Measurements from ENCODE around the gene SIRPG.

The SIRPG gene

GRCh38 chr20:1595333-1595732, 62.2 kb downstream of the SIRPG start:
- DNase-seq (ENCODE audit: low spot score): no peak

- no peak for DNase-seq (ENCODE audit: low spot score)
Observed at GRCh38 chr20:1588533-1589460, 68.8 kb downstream of the SIRPG start.

GRCh38 chr20:1587781-1588532, 69.6 kb downstream of the SIRPG start:
- no peak for DNase-seq (ENCODE audit: low spot score)

- no peak for DNase-seq (ENCODE audit: low spot score)
Observed at GRCh38 chr20:1579488-1579887, 78.1 kb downstream of the SIRPG start.
